WI38 (cell line): Measurements from ENCODE around the gene DNAH5.

ENCODE experiments used
- H3K4me3 ChIP-seq: 2 replicates; pipeline ENCODE4 v1.5.1; 2011; ENCODE audit warnings: low read depth, mild to moderate bottlenecking, control low read depth, low read length
- TF ChIP-seq, protein P1 (sequence below): IDR thresholded peaks from 2 replicates; pipeline ENCODE4 v1.5.1; 2012; ENCODE audit warnings: low read depth, mild to moderate bottlenecking, control low read depth, low read length

The DNAH5 gene

DNA sequence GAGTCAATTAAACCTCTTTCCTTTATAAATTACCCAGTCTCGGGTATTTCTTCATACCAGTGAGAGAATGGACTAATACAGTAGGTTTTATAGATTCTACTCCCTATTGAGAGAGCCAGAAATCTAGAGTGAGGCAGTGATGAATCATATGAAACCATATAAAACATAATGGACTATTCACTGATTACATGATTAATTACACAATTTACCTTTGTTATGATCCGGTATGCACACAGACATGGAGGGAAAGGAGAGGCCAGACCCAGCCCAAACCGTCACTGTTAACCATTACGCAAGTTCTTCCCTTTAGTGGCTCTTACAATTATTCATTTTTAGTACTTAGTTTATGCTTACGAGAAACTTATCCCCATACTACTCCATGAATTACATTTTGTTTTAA lies 205.0 kb downstream of the DNAH5 start:
- TF ChIP-seq, protein P1, sequence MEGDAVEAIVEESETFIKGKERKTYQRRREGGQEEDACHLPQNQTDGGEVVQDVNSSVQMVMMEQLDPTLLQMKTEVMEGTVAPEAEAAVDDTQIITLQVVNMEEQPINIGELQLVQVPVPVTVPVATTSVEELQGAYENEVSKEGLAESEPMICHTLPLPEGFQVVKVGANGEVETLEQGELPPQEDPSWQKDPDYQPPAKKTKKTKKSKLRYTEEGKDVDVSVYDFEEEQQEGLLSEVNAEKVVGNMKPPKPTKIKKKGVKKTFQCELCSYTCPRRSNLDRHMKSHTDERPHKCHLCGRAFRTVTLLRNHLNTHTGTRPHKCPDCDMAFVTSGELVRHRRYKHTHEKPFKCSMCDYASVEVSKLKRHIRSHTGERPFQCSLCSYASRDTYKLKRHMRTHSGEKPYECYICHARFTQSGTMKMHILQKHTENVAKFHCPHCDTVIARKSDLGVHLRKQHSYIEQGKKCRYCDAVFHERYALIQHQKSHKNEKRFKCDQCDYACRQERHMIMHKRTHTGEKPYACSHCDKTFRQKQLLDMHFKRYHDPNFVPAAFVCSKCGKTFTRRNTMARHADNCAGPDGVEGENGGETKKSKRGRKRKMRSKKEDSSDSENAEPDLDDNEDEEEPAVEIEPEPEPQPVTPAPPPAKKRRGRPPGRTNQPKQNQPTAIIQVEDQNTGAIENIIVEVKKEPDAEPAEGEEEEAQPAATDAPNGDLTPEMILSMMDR = no peak
- H3K4me3 ChIP-seq = no peak overlapping the region

DNA sequence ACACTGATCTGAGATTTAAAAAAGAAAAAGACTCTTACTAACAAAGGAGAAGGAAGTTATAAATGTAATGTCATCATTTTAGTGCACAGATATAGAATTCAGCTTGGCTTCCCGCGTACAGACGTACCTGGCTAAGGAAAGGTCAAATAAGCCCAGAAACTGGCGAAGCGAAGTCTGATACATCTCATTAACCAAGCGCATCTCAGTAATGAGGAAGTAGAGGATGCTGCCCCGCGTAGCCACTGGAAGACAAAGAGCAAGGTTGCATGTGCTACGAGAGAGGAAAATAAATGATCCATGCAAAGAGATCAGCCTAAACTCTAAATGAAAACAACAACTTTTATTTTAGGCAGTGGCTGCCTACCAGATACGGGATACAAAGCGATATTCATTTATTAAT lies 208.8 kb downstream of the DNAH5 start:
- TF ChIP-seq, protein P1 = no peak

DNA sequence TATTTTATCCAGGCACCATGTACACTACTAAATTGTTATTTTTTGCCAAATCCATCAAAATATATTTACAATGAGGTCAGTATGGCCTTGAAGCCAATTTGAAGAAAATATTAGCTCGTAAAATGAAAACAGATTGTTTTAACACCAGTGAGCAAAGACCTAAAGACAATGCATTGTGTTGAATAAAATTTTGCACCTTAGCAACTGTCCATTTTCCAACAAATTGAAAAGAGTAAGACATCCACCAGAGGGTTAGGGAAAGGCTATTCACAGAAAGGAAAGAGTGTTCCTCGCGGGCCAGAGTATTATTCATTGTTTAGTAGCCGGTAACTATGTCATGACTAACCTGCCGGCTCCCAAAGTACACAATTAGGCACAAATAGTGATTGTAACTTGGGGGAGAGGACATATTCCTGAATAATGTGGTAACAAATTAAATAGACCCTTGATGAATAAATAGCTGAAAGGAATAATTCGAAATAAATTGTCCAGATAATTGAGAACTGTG lies 213.3 kb downstream of the DNAH5 start:
- TF ChIP-seq, protein P1 = no peak
- H3K4me3 ChIP-seq = no peak overlapping the region

More for the DNA sequence above, 208.8 kb downstream of the DNAH5 start:
- no peak overlapping the region for H3K4me3 ChIP-seq

DNA sequence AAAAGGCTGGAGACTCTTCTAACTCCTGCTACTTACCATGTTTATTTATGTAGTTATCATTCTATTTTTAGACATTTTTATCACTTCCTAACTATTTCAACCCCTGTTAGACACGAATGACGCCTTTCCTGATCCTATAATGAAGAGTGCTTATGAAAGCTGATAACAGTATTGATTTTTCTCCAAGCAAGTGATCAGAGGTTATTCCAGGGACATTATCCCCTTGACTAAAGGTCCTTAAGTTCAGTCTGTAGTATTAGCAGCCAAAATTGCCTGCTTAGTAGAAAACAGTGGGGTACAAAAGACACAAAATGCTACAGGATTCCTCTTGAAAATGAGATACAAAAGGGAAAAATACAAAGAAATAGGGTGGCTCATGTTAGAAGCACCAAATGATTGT lies 235.6 kb downstream of the DNAH5 start:
- H3K4me3 ChIP-seq = no peak overlapping the region
- TF ChIP-seq, protein P1 = no peak

DNA sequence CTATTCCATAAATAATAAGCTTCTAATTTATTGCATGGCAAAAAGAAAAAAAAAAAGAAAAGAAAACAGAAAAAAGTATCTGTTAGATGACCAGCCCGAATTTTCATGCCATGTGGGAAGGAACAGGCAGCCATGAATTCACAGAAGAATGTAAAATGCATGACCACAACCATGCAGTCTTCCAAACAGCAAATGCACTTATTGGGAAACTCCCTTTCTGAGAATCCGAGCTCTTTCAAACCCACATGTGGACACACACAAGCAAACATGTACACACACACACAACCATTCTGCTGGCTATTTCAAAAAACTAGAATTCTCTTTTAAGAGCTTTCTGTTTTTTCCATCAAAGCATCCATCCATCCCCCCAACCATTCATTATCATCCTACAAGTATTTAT lies 236.1 kb downstream of the DNAH5 start:
- TF ChIP-seq, protein P1 = no peak
- no peak overlapping the region for H3K4me3 ChIP-seq

DNA sequence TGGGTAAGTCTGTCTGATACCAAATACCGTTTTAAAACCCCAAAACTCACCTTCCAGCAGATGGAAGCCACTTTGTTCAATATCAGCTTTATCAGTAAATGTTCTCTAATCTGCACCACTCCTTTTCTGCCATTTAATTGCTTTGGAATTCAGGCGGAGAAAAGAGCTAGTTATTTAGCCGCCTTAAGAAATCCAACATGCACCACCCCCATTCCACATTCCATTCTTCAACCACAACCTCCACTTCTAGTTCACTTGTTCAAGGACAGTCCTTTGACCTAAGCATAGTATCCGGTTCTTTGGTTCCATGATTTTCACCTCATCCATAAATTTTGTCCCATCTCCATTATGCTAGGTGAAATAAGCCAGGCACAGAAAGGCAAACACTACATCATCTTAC lies 240.1 kb downstream of the DNAH5 start:
- TF ChIP-seq, protein P1 = no peak
- H3K4me3 ChIP-seq = no peak overlapping the region

DNA sequence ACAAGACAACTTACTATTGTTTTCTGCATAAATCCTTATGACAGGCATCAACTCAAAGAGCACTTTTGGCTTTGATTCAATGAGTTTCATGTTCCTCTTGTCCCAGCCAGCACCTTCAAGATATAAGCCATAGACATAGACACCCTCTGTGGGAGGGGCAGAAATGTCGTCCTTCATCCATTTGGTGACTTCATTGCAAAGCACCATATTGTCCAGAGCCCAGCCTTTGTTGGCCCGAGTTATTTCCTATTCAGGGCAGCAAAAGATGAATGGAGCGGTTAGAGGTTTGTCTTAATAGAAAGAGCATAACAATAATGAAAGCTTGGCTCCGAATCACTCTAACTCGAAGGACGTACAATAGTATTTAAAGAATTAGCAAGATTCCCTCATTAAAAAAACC lies 243.9 kb downstream of the DNAH5 start:
- no peak overlapping the region for H3K4me3 ChIP-seq
- TF ChIP-seq, protein P1 = no peak
